Loucy (cell line): ENCODE results near the gene ATP6V0D1.

ENCODE experiments used
- H2AFZ ChIP-seq: fragments of 200-600 bp; sonication (generic); 2 replicates; pipeline ENCODE4 v1.6.0; 2016; ENCODE audit warnings: antibody characterized with exemption, mild to moderate bottlenecking, low read length, moderate library complexity
- H3F3A ChIP-seq: fragments of 200-600 bp; 2 replicates; pipeline ENCODE4 v1.6.0; 2016; ENCODE audit warnings: antibody characterized with exemption, low read depth, mild to moderate bottlenecking
- H3K27me3 ChIP-seq: fragments of 200-600 bp; sonication (generic); 2 replicates; pipeline ENCODE4 v1.6.1; 2014; ENCODE audit warnings: low read length, mild to moderate bottlenecking; ENCODE audit not compliant: insufficient read depth, poor library complexity, severe bottlenecking
- H3K36me3 ChIP-seq: fragments of 200-600 bp; sonication (generic); 2 replicates; pipeline ENCODE4 v1.6.1; 2016; ENCODE audit warnings: low read length; ENCODE audit not compliant: insufficient read depth
- H3K4me1 ChIP-seq: fragments of 200-600 bp; sonication (generic); 2 replicates; pipeline ENCODE4 v1.5.1; 2014; ENCODE audit warnings: low read length, mild to moderate bottlenecking; ENCODE audit not compliant: insufficient read depth, poor library complexity, severe bottlenecking
- H3K4me2 ChIP-seq: fragments of 200-600 bp; sonication (generic); 2 replicates; pipeline ENCODE4 v1.6.0; 2014; ENCODE audit warnings: antibody characterized with exemption, low read length, low read depth, mild to moderate bottlenecking; ENCODE audit not compliant: poor library complexity, severe bottlenecking
- H3K4me3 ChIP-seq: fragments of 200-600 bp; sonication (generic); 2 replicates; pipeline ENCODE4 v1.5.1; 2014; ENCODE audit warnings: low read length, mild to moderate bottlenecking, mixed read lengths; ENCODE audit not compliant: poor library complexity, severe bottlenecking
- H3K79me2 ChIP-seq: fragments of 200-600 bp; sonication (generic); 2 replicates; pipeline ENCODE4 v1.6.1; 2014; ENCODE audit warnings: low read length; ENCODE audit not compliant: insufficient read depth
- H3K9ac ChIP-seq: fragments of 200-600 bp; sonication (generic); 2 replicates; pipeline ENCODE4 v1.6.0; 2014; ENCODE audit warnings: mild to moderate bottlenecking, low read depth, low read length, moderate library complexity; ENCODE audit not compliant: poor library complexity, severe bottlenecking
- H3K9me2 ChIP-seq: fragments of 200-600 bp; sonication (generic); replicated peaks from 2 replicates; pipeline ENCODE4 v1.6.1; 2016; ENCODE audit warnings: low read depth, low read length, mixed read lengths
- H3K9me3 ChIP-seq: fragments of 200-600 bp; sonication (generic); 2 replicates; pipeline ENCODE4 v1.6.1; 2014; ENCODE audit warnings: mild to moderate bottlenecking, antibody characterized with exemption, low read length, low read depth; ENCODE audit not compliant: insufficient read depth
- H4K20me1 ChIP-seq: fragments of 200-600 bp; sonication (generic); 2 replicates; pipeline ENCODE4 v1.6.0; 2014; ENCODE audit warnings: antibody characterized with exemption, low read length, mild to moderate bottlenecking; ENCODE audit not compliant: insufficient read depth, poor library complexity, severe bottlenecking
- EZH2phosphoT487 ChIP-seq: fragments of 200-600 bp; IDR thresholded peaks from 2 replicates; pipeline ENCODE4 v1.6.1; 2018; ENCODE audit warnings: antibody characterized with exemption, mild to moderate bottlenecking, moderate library complexity, borderline replicate concordance
- TF ChIP-seq, protein P1 (sequence below): fragments of 200-600 bp; sonication (generic); conservative IDR thresholded peaks from 2 replicates; pipeline ENCODE4 v1.5.1; 2014; ENCODE audit warnings: mild to moderate bottlenecking, antibody characterized with exemption, low read length

Gene ATP6V0D1

DNA sequence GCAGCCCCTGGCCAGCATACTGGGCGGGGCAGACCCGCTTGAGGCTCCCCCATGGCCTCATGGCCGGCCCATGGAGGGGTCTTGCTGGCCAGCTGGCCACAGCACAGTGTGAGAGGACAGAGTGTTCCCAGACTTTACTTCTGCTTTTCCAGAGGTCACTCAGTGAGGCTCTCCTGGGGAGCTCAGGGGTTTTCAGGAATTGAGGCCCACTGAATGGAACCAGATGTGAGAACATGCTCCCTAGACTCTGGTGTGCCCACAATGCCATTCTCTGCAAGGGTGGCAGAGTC is 21.2 kb downstream of the ATP6V0D1 start:
- H3K4me1 ChIP-seq, result no peaks in the 10 kb centered on the region
- no peak overlapping the region for H3K4me2 ChIP-seq

DNA sequence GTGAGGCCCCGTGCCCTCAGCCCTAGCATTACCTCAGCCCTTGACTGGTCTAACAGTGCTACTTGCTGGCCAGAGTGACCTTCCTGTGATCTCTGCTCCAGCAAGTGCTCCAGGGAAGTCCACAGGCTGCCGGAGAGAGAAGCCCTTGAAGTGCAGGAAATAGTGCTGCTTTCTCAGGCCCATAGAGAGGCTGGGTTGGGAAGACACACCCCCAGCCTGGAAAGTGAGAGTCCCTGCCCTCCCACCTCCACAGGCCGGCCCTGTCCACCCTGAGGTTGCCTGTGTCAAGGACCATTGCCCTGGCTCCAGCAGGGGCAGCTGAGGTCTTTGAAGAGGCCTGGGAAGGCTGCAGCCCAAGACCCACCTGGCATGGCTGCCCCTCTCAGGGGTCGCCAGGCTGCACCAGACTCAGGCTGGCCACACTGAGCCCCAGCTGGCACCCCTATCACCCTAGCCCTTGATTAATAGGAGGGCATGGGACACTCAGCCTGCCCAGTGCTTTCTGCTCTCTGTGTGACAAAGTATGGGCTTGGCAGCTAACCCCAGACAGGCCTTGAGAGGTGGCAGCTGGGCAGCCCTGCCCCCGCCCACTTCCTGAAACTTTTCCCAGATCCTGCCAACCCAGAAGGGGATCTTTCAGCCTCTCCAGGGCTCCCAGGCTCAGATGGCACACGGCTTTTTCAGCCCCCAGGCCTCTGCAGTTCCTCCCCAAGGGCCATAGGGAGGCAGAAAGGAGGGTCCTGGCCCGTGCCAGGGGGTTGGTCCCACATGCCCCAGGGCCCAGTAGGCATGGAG is 21.7 kb downstream of the ATP6V0D1 start:
- Histone ChIP-seq H3K9me3 (no peaks in the 10 kb centered on the region), H3K9me2 (no peaks in the 10 kb centered on the region), H4K20me1 (no peaks in the 10 kb centered on the region), H3K79me2 (no peaks in the 10 kb centered on the region), H3K36me3 (no peaks in the 10 kb centered on the region), H3K9ac (no peak overlapping the region), H3F3A (no peaks in the 10 kb centered on the region), H3K27me3 (no peaks in the 10 kb centered on the region), H3K4me3 (no peak overlapping the region), H2AFZ (no peak overlapping the region), H3K4me2 (no peak overlapping the region), H3K4me1 (no peaks in the 10 kb centered on the region)
- TF ChIP-seq, protein P1, sequence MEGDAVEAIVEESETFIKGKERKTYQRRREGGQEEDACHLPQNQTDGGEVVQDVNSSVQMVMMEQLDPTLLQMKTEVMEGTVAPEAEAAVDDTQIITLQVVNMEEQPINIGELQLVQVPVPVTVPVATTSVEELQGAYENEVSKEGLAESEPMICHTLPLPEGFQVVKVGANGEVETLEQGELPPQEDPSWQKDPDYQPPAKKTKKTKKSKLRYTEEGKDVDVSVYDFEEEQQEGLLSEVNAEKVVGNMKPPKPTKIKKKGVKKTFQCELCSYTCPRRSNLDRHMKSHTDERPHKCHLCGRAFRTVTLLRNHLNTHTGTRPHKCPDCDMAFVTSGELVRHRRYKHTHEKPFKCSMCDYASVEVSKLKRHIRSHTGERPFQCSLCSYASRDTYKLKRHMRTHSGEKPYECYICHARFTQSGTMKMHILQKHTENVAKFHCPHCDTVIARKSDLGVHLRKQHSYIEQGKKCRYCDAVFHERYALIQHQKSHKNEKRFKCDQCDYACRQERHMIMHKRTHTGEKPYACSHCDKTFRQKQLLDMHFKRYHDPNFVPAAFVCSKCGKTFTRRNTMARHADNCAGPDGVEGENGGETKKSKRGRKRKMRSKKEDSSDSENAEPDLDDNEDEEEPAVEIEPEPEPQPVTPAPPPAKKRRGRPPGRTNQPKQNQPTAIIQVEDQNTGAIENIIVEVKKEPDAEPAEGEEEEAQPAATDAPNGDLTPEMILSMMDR, result no peak
- no peak for TF ChIP-seq EZH2phosphoT487

More for the DNA sequence above, 21.2 kb downstream of the ATP6V0D1 start:
- TF ChIP-seq, protein P1, result no peak
- no peak for TF ChIP-seq EZH2phosphoT487
- Histone ChIP-seq H3K9me3 (no peaks in the 10 kb centered on the region), H4K20me1 (no peaks in the 10 kb centered on the region), H2AFZ (no peak overlapping the region), H3K36me3 (no peaks in the 10 kb centered on the region), H3K27me3 (no peaks in the 10 kb centered on the region), H3K4me3 (no peak overlapping the region), H3K79me2 (peaks cover under 1% of the 10 kb centered on the region; the same call in 1 of the 2 replicates), H3K9me2 (no peaks in the 10 kb centered on the region), H3F3A (no peaks in the 10 kb centered on the region), H3K9ac (no peak overlapping the region)

DNA sequence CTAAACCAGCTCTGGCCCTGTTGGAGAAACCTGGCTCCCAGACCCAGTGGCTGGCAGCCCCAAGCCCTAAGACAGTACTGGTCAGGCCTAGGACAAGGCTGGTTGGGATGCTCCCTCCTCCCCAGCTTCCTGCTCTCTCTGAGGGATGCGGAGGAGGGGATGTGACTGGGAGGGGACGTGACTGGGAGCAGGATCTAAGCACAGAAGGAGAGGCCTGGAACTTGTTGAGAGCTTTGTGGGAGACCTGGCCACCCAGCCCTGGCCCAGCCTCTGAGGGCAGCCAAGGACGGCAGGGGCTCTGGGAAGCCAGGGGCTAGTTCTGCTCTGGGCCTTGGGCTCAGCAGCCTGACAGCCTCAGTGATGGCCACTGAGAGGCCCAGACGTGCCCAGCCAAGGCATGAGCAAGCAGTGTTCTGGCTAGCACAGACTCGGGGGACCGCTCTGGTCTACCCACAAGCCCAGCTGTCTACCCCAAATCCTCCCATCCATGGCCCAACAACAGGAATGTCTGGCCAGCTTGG is 22.8 kb downstream of the ATP6V0D1 start:
- Histone ChIP-seq H3K79me2 (no peaks in the 10 kb centered on the region), H3K4me1 (no peaks in the 10 kb centered on the region), H2AFZ (no peak overlapping the region), H3K9me3 (no peaks in the 10 kb centered on the region), H3K4me2 (no peak overlapping the region), H3K36me3 (peaks cover 2% of the 10 kb centered on the region; the same call in 1 of the 2 replicates), H3F3A (no peaks in the 10 kb centered on the region), H3K4me3 (no peak overlapping the region), H3K9me2 (no peaks in the 10 kb centered on the region), H3K27me3 (no peaks in the 10 kb centered on the region), H3K9ac (no peak overlapping the region), H4K20me1 (no peaks in the 10 kb centered on the region)
- TF ChIP-seq EZH2phosphoT487, result no peak
- TF ChIP-seq, protein P1, result no peak
